ENCODE results near the gene CCDC121.
"Not testable (repeated sequence)": the region's sequence is repeated elsewhere in the genome, so short reads cannot be mapped to it uniquely, and the experiment has no call there.

CCDC121 gene

DNA sequence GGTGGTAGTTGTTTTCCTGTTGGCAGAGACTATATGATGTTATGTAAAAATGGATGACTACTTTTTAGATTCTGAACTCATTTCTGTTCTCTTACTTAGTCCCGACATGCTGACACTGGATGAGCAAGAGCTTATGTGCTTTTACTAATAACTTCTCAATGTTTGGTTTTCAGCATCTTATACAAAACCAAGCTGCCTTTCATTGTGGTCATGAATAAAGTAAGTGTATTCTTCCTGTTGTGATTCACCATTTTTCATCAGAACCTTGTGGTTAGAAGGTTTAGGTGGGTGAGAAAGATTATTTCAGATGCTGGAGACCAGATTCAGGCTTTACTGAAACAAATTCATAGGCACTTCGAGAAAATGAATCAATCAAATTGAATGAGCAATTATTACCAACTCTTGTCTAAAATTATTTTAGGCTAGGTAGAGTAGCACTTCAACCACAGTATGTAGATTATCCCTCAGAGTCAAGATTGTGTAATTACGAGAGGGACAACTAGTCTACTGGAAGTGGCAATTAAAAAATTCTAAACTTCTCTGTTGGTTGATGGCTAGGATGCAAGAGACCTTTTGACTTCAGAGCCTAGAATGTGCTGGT is 9.3 kb upstream of the CCDC121 start (continued):
- TF ChIP-seq, protein P1, sequence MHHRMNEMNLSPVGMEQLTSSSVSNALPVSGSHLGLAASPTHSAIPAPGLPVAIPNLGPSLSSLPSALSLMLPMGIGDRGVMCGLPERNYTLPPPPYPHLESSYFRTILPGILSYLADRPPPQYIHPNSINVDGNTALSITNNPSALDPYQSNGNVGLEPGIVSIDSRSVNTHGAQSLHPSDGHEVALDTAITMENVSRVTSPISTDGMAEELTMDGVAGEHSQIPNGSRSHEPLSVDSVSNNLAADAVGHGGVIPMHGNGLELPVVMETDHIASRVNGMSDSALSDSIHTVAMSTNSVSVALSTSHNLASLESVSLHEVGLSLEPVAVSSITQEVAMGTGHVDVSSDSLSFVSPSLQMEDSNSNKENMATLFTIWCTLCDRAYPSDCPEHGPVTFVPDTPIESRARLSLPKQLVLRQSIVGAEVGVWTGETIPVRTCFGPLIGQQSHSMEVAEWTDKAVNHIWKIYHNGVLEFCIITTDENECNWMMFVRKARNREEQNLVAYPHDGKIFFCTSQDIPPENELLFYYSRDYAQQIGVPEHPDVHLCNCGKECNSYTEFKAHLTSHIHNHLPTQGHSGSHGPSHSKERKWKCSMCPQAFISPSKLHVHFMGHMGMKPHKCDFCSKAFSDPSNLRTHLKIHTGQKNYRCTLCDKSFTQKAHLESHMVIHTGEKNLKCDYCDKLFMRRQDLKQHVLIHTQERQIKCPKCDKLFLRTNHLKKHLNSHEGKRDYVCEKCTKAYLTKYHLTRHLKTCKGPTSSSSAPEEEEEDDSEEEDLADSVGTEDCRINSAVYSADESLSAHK (tag by site-specific recombination; IDR thresholded peaks at IDR 0.05): no peak

DNA sequence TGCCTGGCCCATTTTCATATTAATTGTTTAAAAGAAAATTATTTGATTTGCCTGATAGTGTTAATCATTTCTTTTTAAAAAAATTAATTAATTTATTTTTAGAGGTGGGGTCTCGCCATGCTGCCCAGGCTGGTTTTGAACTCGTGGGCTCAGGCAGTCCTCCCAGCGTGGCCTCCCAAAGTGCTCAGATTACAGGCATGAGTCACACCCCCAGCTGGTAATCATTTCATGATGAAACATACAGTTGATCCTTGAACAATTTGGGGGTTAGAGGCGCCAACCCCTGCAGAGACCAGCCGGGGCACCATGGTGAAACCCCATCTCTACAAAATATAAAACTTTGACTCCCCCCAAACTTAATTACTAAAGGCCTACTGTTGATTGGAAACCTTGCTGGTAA is 8.0 kb upstream of the CCDC121 start:
- peaks cover 4% of the 10 kb centered on the region; the same call in 1 of the 2 replicates for H3K4me1 ChIP-seq (ENCODE audit: control insufficient read depth, insufficient read depth, low read length)
- POLR2A ChIA-PET: no interaction called here
- no peak overlapping the region for H3K27ac ChIP-seq (ENCODE audit: extremely low read depth, low read depth, low read length)
- H3K36me3 ChIP-seq (ENCODE audit: control insufficient read depth in 2 of 2, insufficient read depth in 1 of 2, low read length in 2 of 2): peaks cover 73 to 83% of the 10 kb centered on the region in 2 experiments
- H3K4me3 ChIP-seq (ENCODE audit: low read depth, low read length): no peak overlapping the region
- no peaks in the 10 kb centered on the region for H3K9me3 ChIP-seq (ENCODE audit: control insufficient read depth, insufficient read depth, low read depth, low read length)
- TF ChIP-seq EGR2 (tag by site-specific recombination; IDR thresholded peaks at IDR 0.05; ENCODE audit: low read depth): no peak
- TF ChIP-seq GLIS1 (tag by site-specific recombination; IDR thresholded peaks at IDR 0.05): peak; percentile 49; the same call in 1 of the 2 replicates
- TF ChIP-seq ZEB2 (tag by site-specific recombination; IDR thresholded peaks at IDR 0.05): no peak
- 0 out of 2 replicates have a peak, but pooled peaks have one; percentile 20 for TF ChIP-seq ZNF660 (tag by site-specific recombination; IDR thresholded peaks at IDR 0.05)
- CTCF ChIA-PET: interaction anchor here (1.5 kb wide), 1 partner anchor 47 kb away, joined by 4 read pairs; no protein-coding TSS in a partner anchor

DNA sequence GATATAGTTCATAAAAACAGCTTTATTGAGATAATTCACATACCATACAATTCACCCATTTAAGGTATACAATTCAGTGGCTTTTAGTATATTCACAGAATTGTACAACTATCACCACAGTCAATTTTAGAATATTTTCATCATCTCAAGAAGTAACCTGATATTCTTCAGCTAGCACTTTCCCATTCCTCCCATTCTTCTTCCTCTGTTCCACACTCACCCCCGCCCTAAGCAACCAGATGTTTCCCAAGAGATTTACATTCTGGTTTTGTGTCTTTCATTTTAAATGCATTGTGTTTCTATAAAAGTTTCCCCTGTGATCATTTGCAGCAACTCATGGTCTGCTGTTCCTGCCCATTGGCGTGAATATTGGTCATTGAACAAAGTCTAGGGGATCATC is 5.5 kb upstream of the CCDC121 start:
- Histone ChIP-seq H3K36me3 (ENCODE audit: control insufficient read depth in 2 of 2, insufficient read depth in 1 of 2, low read length in 2 of 2) (peaks cover 71 to 75% of the 10 kb centered on the region in 2 experiments), H3K9me3 (ENCODE audit: control insufficient read depth, insufficient read depth, low read depth, low read length) (no peaks in the 10 kb centered on the region), H3K27ac (ENCODE audit: extremely low read depth, low read depth, low read length) (no peak overlapping the region), H3K4me3 (ENCODE audit: low read depth, low read length) (no peak overlapping the region), H3K4me1 (ENCODE audit: control insufficient read depth, insufficient read depth, low read length) (no peaks in the 10 kb centered on the region)
- CTCF ChIA-PET: no interaction called here
- POLR2A ChIA-PET: interaction anchor here (0.8 kb wide), 1 partner anchor 206 kb away, joined by 3 read pairs; the partner anchor contains the start of gene NRBP1
- TF ChIP-seq REPIN1 (tag by site-specific recombination; IDR thresholded peaks at IDR 0.05; ENCODE audit: low read depth) (no peak), ZNF350 (tag by site-specific recombination; IDR thresholded peaks at IDR 0.05) (no peak), ZNF16 (tag by site-specific recombination; IDR thresholded peaks at IDR 0.05; ENCODE audit: low read depth) (no peak)
- TF ChIP-seq, protein P2, sequence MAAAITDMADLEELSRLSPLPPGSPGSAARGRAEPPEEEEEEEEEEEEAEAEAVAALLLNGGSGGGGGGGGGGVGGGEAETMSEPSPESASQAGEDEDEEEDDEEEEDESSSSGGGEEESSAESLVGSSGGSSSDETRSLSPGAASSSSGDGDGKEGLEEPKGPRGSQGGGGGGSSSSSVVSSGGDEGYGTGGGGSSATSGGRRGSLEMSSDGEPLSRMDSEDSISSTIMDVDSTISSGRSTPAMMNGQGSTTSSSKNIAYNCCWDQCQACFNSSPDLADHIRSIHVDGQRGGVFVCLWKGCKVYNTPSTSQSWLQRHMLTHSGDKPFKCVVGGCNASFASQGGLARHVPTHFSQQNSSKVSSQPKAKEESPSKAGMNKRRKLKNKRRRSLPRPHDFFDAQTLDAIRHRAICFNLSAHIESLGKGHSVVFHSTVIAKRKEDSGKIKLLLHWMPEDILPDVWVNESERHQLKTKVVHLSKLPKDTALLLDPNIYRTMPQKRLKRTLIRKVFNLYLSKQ (tag by site-specific recombination; IDR thresholded peaks at IDR 0.05; ENCODE audit: borderline replicate concordance): no peak

DNA sequence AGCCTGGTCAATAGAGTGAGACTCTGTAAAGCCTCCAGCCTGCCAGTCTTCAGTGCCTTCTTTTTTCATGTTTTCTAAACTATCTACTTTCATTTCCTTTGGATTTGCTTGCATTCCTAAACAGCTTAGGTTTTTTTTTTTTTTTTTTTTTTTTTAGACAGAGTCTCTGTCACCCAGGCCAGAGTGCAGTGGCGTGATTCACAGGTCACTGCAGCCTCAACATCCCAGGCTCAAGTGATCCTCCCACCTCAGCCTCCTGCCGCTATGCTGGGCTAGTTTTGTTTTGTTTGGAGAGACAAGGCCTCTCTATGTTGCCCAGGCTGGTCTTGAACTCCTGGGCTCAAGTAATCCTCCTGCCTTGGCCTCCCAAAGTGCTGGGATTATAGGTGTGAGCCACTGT is 1.4 kb upstream of the CCDC121 start:
- TF ChIP-seq, protein P3, sequence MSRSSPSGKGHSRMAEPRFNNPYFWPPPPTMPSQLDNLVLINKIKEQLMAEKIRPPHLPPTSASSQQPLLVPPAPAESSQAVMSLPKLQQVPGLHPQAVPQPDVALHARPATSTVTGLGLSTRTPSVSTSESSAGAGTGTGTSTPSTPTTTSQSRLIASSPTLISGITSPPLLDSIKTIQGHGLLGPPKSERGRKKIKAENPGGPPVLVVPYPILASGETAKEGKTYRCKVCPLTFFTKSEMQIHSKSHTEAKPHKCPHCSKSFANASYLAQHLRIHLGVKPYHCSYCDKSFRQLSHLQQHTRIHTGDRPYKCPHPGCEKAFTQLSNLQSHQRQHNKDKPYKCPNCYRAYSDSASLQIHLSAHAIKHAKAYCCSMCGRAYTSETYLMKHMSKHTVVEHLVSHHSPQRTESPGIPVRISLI (tag by site-specific recombination; IDR thresholded peaks at IDR 0.05): peak; percentile 59; the same call in 1 of the 2 replicates
- not testable (repeated sequence) for H3K27ac ChIP-seq (ENCODE audit: extremely low read depth, low read depth, low read length); H3K4me3 ChIP-seq (ENCODE audit: low read depth, low read length); H3K9me3 ChIP-seq (ENCODE audit: control insufficient read depth, insufficient read depth, low read depth, low read length); H3K4me1 ChIP-seq (ENCODE audit: control insufficient read depth, insufficient read depth, low read length)
- peaks cover 38 to 46% of the 10 kb centered on the region in 2 experiments for H3K36me3 ChIP-seq (ENCODE audit: control insufficient read depth in 2 of 2, insufficient read depth in 1 of 2, low read length in 2 of 2)
- ChIA-PET CTCF (interaction anchor here (0.6 to 1.0 kb wide), 4 partner anchors 21 to 568 kb away, joined by 3 read pairs; no protein-coding TSS in a partner anchor), POLR2A (interaction anchor here (0.6 kb wide), 1 partner anchor 1264 kb away, joined by 4 read pairs; the partner anchor contains the start of gene WDR43)
